Measurements from ENCODE around the gene OR10C1. TPM values are rescaled to one million over a fixed set of nuclear protein-coding genes. Genes with fewer than 3 reads are reported as not detected.

Gene OR10C1
- total RNA-seq, 1 donor from 2014 or later = not detected

DNA sequence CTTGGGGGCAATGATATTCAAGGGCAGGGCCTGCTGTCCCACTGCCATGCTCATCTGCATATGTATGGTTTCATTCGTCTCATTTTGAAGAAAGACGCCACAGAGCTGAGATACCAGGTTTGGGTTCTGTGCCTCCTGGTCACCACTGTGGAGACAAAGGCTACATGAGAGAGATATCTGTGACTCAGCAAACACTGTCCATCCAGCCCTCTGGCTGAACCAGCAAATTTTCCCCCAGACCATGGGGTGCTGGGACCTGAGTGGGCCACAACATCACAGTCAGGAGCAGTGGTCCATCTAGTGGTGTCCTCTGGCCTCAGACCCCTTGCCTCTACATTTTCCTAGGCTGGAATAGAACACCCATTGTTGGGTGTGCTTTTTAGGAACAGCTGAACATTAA is 48.6 kb downstream of the OR10C1 start, which contains the start of gene MAS1L:
TSS of gene MAS1L (minus strand) at position 297 of the 400 bp plus-strand sequence. CDS start at position 243, 54 bp downstream.
- TF ChIP-seq, protein P1, sequence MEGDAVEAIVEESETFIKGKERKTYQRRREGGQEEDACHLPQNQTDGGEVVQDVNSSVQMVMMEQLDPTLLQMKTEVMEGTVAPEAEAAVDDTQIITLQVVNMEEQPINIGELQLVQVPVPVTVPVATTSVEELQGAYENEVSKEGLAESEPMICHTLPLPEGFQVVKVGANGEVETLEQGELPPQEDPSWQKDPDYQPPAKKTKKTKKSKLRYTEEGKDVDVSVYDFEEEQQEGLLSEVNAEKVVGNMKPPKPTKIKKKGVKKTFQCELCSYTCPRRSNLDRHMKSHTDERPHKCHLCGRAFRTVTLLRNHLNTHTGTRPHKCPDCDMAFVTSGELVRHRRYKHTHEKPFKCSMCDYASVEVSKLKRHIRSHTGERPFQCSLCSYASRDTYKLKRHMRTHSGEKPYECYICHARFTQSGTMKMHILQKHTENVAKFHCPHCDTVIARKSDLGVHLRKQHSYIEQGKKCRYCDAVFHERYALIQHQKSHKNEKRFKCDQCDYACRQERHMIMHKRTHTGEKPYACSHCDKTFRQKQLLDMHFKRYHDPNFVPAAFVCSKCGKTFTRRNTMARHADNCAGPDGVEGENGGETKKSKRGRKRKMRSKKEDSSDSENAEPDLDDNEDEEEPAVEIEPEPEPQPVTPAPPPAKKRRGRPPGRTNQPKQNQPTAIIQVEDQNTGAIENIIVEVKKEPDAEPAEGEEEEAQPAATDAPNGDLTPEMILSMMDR (conservative IDR thresholded peaks at IDR 0.05; ENCODE audit: low read depth, low read length) = no peak
- H3K4me3 ChIP-seq (ENCODE audit: low read depth, low read length) = no peak within 1 kb of the TSS
- DNase-seq (ENCODE audit: low read depth) = no peak

DNA sequence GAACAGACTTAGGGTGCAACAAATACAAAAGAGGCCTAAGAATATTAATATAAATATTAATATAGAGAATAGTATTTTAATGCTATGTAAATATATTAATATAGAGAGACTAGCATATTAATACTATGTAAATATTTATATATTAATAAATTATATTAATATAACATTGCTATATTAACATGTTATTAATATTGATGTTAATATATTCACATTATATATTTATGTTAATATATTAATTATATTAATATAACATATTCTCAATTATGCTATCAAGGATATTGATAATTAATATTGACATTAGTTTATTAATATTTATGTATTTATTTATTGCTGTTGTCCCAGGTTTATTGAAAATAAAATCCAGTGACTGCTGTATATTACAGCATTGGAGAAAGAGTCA is 49.8 kb downstream of the OR10C1 start:
- no peak overlapping the region for H3K4me3 ChIP-seq (ENCODE audit: low read depth, low read length)

GRCh38 chr6:29489286-29489685 is 50.2 kb downstream of the OR10C1 start:
- no peak overlapping the region for H3K4me3 ChIP-seq (ENCODE audit: low read depth, low read length)
- no peak for DNase-seq (ENCODE audit: low read depth)
- TF ChIP-seq, protein P1 (conservative IDR thresholded peaks at IDR 0.05; ENCODE audit: low read depth, low read length) = no peak

More for the DNA sequence above, 49.8 kb downstream of the OR10C1 start:
- no peak for DNase-seq (ENCODE audit: low read depth)
- TF ChIP-seq, protein P1 (conservative IDR thresholded peaks at IDR 0.05; ENCODE audit: low read depth, low read length) = no peak

- no peak for DNase-seq (ENCODE audit: low read depth)
- TF ChIP-seq, protein P1 (conservative IDR thresholded peaks at IDR 0.05; ENCODE audit: low read depth, low read length) = no peak
- H3K4me3 ChIP-seq (ENCODE audit: low read depth, low read length) = no peak overlapping the region
Measured at GRCh38 chr6:29490055-29490454, 50.9 kb downstream of the OR10C1 start.

DNA sequence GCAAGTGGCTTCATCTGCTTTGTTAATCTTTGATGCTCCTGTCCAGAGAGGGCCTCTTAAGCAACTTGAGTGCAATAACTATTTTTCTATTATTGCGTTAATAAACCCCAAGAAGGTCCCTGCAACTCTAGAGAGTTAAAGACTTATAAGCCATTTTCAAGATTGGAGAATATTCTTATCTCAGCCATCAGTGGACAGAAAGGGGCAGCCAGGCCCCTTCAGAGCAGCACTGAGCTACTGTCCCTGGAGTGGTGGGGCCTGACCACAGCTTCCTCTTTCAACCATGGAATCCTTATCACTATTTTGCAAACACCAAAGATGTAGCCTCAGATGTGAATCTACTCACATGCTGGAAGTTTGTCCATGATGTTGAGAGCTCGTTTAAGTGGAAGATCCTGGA is 51.4 kb downstream of the OR10C1 start:
- DNase-seq (ENCODE audit: low read depth) = no peak
- H3K4me3 ChIP-seq (ENCODE audit: low read depth, low read length) = no peak overlapping the region
- TF ChIP-seq, protein P1 (conservative IDR thresholded peaks at IDR 0.05; ENCODE audit: low read depth, low read length) = no peak

Other genes starting within 250 kb of the OR10C1 start
- gene OR14J1, start 137.6 kb upstream of the OR10C1 start, total RNA-seq = not detected in 2 replicates
- not detected in 2 replicates for gene OR5V1, start 70.4 kb upstream of the OR10C1 start, total RNA-seq
- not detected in 2 replicates for gene OR12D3, start 64.0 kb upstream of the OR10C1 start, total RNA-seq
- not detected in 2 replicates for gene OR12D2, start 43.7 kb upstream of the OR10C1 start, total RNA-seq
- gene OR12D1, start 24.4 kb upstream of the OR10C1 start, total RNA-seq = not detected in 2 replicates
- not detected in 2 replicates for gene OR11A1, start 17.8 kb downstream of the OR10C1 start, total RNA-seq
- gene OR2H1, start 17.8 kb downstream of the OR10C1 start, total RNA-seq = not detected in 2 replicates
- not detected in 2 replicates for gene MAS1L, start 48.6 kb downstream of the OR10C1 start, total RNA-seq
- 0.94 and 4.3 TPM in 2 replicates for gene UBD, start 120.4 kb downstream of the OR10C1 start, total RNA-seq
- gene OR2H2, start 145.8 kb downstream of the OR10C1 start, total RNA-seq = not detected in 2 replicates
- gene GABBR1, start 193.9 kb downstream of the OR10C1 start, total RNA-seq = 3.1 and 6.4 TPM in 2 replicates
- gene MOG, start 217.8 kb downstream of the OR10C1 start, total RNA-seq = not detected in 2 replicates
- 0.12 and 1.4 TPM in 2 replicates for gene ZFP57, start 241.8 kb downstream of the OR10C1 start, total RNA-seq